Epithelial cell of esophagus (primary cell): Measurements from ENCODE around the gene COL26A1.
"Not testable (repeated sequence)": the region's sequence is repeated elsewhere in the genome, so short reads cannot be mapped to it uniquely, and the experiment has no call there.

Experiments used
- DNase-seq: peaks from one replicate; pipeline ENCODE4 v3.0.0; 2010; ENCODE audit warnings: low read depth
- H3K4me3 ChIP-seq: 2 replicates; pipeline ENCODE4 v1.5.1; 2011; ENCODE audit warnings: mild to moderate bottlenecking, low read length, control low read depth
- CTCF ChIP-seq: IDR thresholded peaks from 2 replicates; pipeline ENCODE4 v1.5.1; 2011; ENCODE audit warnings: low read depth, mild to moderate bottlenecking, low read length, control low read depth, inconsistent platforms; ENCODE audit not compliant: insufficient read depth; ENCODE audit errors: missing control alignments

COL26A1 gene

GRCh38 chr7:101432316-101432715 is 69.6 kb downstream of the COL26A1 start:
- TF ChIP-seq CTCF: no peak
- H3K4me3 ChIP-seq: no peak overlapping the region
- DNase-seq: no peak

GRCh38 chr7:101433688-101434087 is 71.0 kb downstream of the COL26A1 start:
- no peak for TF ChIP-seq CTCF
- DNase-seq: no peak
- H3K4me3 ChIP-seq: no peak overlapping the region

GRCh38 chr7:101434155-101434554 is 71.5 kb downstream of the COL26A1 start:
- H3K4me3 ChIP-seq, DNase-seq: not testable (repeated sequence)

GRCh38 chr7:101435461-101436220 is 73.0 kb downstream of the COL26A1 start:
- no peak overlapping the region for H3K4me3 ChIP-seq
- TF ChIP-seq CTCF: no peak
- no peak for DNase-seq

GRCh38 chr7:101436221-101436735 is 73.6 kb downstream of the COL26A1 start:
- no peak for DNase-seq
- no peak overlapping the region for H3K4me3 ChIP-seq
- TF ChIP-seq CTCF: no peak

- TF ChIP-seq CTCF: no peak
- DNase-seq: no peak
- no peak overlapping the region for H3K4me3 ChIP-seq
These were observed 74.3 kb downstream of the COL26A1 start for GRCh38 chr7:101436857-101437576.

- H3K4me3 ChIP-seq: no peak overlapping the region
- DNase-seq: no peak
- no peak for TF ChIP-seq CTCF
These were observed 79.2 kb downstream of the COL26A1 start for GRCh38 chr7:101441890-101442289.
